Measurements from ENCODE around the gene SKOR1. TPM values are rescaled to one million over a fixed set of nuclear protein-coding genes. Genes with fewer than 3 reads are reported as not detected.

The SKOR1 gene
- polyA plus RNA-seq, 4 donors, result 0.24 to 0.56 (median 0.42) TPM

DNA sequence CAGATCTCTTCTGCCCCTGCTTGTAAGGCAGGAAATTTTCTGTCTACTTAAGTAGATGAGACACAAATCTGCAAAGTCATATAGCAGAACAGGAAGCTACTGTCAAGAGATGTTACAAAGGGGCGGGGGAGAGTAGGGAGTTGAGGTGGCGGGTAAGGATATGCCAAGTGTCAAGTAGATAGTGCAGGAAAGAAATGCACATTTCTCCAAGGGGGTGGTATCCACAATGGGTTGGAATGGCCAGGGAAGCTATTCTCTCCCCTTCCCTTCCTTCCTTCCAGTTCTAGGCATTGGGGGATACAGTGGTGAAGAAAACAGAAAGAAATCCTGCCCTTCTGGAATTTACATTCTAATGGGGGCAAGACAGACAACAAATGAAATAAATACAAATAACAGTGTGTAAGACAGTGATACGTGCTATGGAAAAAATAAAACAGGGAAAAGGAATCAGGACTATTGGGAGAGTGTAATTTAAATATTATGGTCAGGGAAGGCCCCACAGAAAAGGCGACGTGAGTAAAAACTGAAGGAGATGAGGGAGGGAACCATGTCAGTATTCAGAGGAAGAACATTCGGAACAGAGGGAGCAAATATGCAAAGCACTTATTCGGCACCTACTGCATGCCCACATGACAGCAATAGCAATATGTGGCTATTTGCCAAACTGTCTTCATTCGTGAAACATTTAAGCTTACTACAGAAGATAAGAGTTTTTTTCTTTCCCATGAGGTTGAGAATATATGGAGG is 57.4 kb downstream of the SKOR1 start:
- no peak for DNase-seq (ENCODE audit: low read depth in 4 of 4, low spot score in 3 of 4)

- DNase-seq (ENCODE audit: low read depth in 4 of 4, low spot score in 3 of 4), result no peak
Observed at GRCh38 chr15:67883234-67883773, 58.0 kb downstream of the SKOR1 start.

GRCh38 chr15:67884009-67884408 is 58.7 kb downstream of the SKOR1 start:
- DNase-seq (ENCODE audit: low read depth in 4 of 4, low spot score in 3 of 4), result no peak

Other genes with a start within 250 kb of the SKOR1 start
- not detected for gene RNU6-1, start 14.5 kb downstream of the SKOR1 start, polyA plus RNA-seq (ENCODE audit: insufficient read length in 4 of 4)
- gene PIAS1, start 228.8 kb downstream of the SKOR1 start, polyA plus RNA-seq (ENCODE audit: insufficient read length in 4 of 4), result 10 to 100 TPM; 39.4 to 52.0 (median 44.9) TPM

All from left renal pelvis (tissue), 4 donors.